HG03159 (cell line): ENCODE data around the gene ABHD17B.

Experiments used
- ATAC-seq: cut with Tn5 transposase; IDR thresholded peaks from one replicate; pipeline ENCODE4 v1.9.1; 2021; ENCODE audit warnings: mild to moderate bottlenecking, moderate library complexity; ENCODE audit not compliant: unreplicated experiment

The ABHD17B gene

GRCh38 chr9:71822935-71823334 lies 88.1 kb downstream of the ABHD17B start:
- no peak for ATAC-seq

- ATAC-seq = no peak
Observed at GRCh38 chr9:71822456-71822855, 88.5 kb downstream of the ABHD17B start.

- no peak for ATAC-seq
Observed at GRCh38 chr9:71821405-71821804, 89.6 kb downstream of the ABHD17B start.

GRCh38 chr9:71820403-71820921 lies 90.5 kb downstream of the ABHD17B start:
- ATAC-seq = no peak

GRCh38 chr9:71819115-71819739 lies 91.8 kb downstream of the ABHD17B start:
- no peak for ATAC-seq

- ATAC-seq = no peak
Observed at GRCh38 chr9:71816916-71817451, 94.0 kb downstream of the ABHD17B start.
